Kidney (tissue), 14 donors: ENCODE measurements around the gene ULK3. TPM values are rescaled to one million over a fixed set of nuclear protein-coding genes. Genes with fewer than 3 reads are reported as not detected.

Experiments used
- DNase-seq, 5 donors: peaks; one replicate each; pipeline ENCODE4 v3.0.0-alpha.2; 2013 to 2020
- FAIRE-seq: peaks from 2 replicates; lab custom pipeline; 2012; peaks lifted over from hg19 to GRCh38; lab: Jason Lieb, UNC
- H3K27ac ChIP-seq, 2 donors: one replicate each; pipeline ENCODE4 v1.7.0; 2013; ENCODE audit warnings: low read depth in 2 of 2, low read length in 2 of 2, inconsistent platforms in 1 of 2
- H3K27me3 ChIP-seq: one replicate; pipeline ENCODE4 v1.7.1; 2013; ENCODE audit warnings: low read length, inconsistent platforms; ENCODE audit not compliant: control insufficient read depth, insufficient read depth
- H3K36me3 ChIP-seq, 3 donors: one replicate each; pipeline versions ENCODE4 v1.7.0 to v1.7.1; 2013; ENCODE audit warnings: low read length in 3 of 3, control low read depth in 1 of 3, inconsistent platforms in 1 of 3; ENCODE audit not compliant: insufficient read depth in 3 of 3, control insufficient read depth in 2 of 3
- H3K4me1 ChIP-seq, 3 donors: one replicate each; pipeline versions ENCODE4 v1.7.0 to v1.7.1; 2013; ENCODE audit warnings: low read length in 3 of 3, inconsistent platforms in 1 of 3, low read depth in 1 of 3; ENCODE audit not compliant: control insufficient read depth in 2 of 3, insufficient read depth in 2 of 3
- H3K4me3 ChIP-seq, 3 donors: one replicate each; pipeline versions ENCODE4 v1.7.0 to v1.8.1; 2013; ENCODE audit warnings: low read length in 3 of 3, control low read depth in 1 of 3, inconsistent platforms in 1 of 3
- H3K9ac ChIP-seq, 3 donors: one replicate each; pipeline versions ENCODE4 v1.7.0 to v1.7.1; 2013; ENCODE audit warnings: low read length in 3 of 3, control low read depth in 1 of 3, inconsistent platforms in 1 of 3
- H3K9me3 ChIP-seq, 3 donors: one replicate each; pipeline versions ENCODE4 v1.7.0 to v1.7.1; 2013; ENCODE audit warnings: low read length in 3 of 3, control low read depth in 1 of 3, inconsistent platforms in 1 of 3; ENCODE audit not compliant: control insufficient read depth in 2 of 3, insufficient read depth in 1 of 3
- CTCF ChIP-seq: IDR thresholded peaks from 3 replicates; pipeline ENCODE4 v1.5.1; 2012; ENCODE audit warnings: mild to moderate bottlenecking, moderate library complexity, borderline replicate concordance; ENCODE audit not compliant: insufficient read depth; ENCODE audit errors: extremely low read depth
- intact Hi-C: fragments of 100-400 bp; cut with DNase I; formaldehyde crosslinking; loops from one replicate; pipeline ENCODE4 v1.11.1; 2022
- polyA plus RNA-seq: library from polyadenylated mRNA; stranded (reverse); fragments of 350-450 nt; fragmentation: Illumina TruSeq; extraction: RNeasy Lipid Tissue Mini Kit (QIAGEN cat#74804); gene quantifications from one replicate; pipeline ENCODE4 v1.2.3, GENCODE V29; 2014; ENCODE audit warnings: low read depth, low replicate concordance; ENCODE audit not compliant: insufficient read depth
- total RNA-seq: library from RNA; stranded (reverse); fragmentation: NEBNext Ultra II Directional; extraction: Animal tissue kit (Norgen Biotek cat#: 25700); gene quantifications from one replicate; pipeline ENCODE4 v1.2.1, GENCODE V29; 2021
- donor health status: control.
- donor health status: control.
- donor health status: control.
- donor health status: control.
- donor health status: control.
- donor health status: DM: yes; HTN: yes; CAD: no.
- donor health status: Normal renal cell carcinoma (clear cell type).

The ULK3 gene
- total and polyA plus RNA-seq, 2 donors from 2014 or later, result 34.5 to 36.1 TPM

GRCh38 chr15:74815121-74815934, 27.6 kb downstream of the ULK3 start:
- Histone ChIP-seq H3K9ac (no peak overlapping the region), H3K27ac (no peak overlapping the region), H3K36me3 (no peaks in the 10 kb centered on the region), H3K4me3 (no peak overlapping the region), H3K9me3 (no peaks in the 10 kb centered on the region), H3K27me3 (no peaks in the 10 kb centered on the region), H3K4me1 (no peaks in the 10 kb centered on the region)
- TF ChIP-seq CTCF, result no peak
- intact Hi-C loops, result no loop called here
- DNase-seq, result no peak
- FAIRE-seq, result no peak

- DNase-seq (no peak), FAIRE-seq (no peak)
- Histone ChIP-seq H3K27me3 (no peaks in the 10 kb centered on the region), H3K9ac (no peak within 1 kb of the TSS), H3K4me3 (no peak within 1 kb of the TSS), H3K36me3 (no peaks in the 10 kb centered on the region), H3K9me3 (no peaks in the 10 kb centered on the region), H3K27ac (no peak within 1 kb of the TSS), H3K4me1 (no peaks in the 10 kb centered on the region)
- TF ChIP-seq CTCF, result no peak
- intact Hi-C loops, result no loop called here
Measured at GRCh38 chr15:74812533-74812932, 30.4 kb downstream of the ULK3 start, which contains the start of gene LMAN1L. LMAN1L (plus strand) TSS chr15:74812835; CDS start chr15:74812855, 20 bp downstream.

- Histone ChIP-seq H3K4me1 (no peaks in the 10 kb centered on the region), H3K27me3 (no peaks in the 10 kb centered on the region), H3K9me3 (no peaks in the 10 kb centered on the region), H3K27ac (no peak overlapping the region), H3K9ac (no peak overlapping the region), H3K36me3 (no peaks in the 10 kb centered on the region), H3K4me3 (no peak overlapping the region)
- DNase-seq (no peak), FAIRE-seq (no peak)
- intact Hi-C loops, result no loop called here
- TF ChIP-seq CTCF, result no peak
Measured at GRCh38 chr15:74809956-74810355, 33.0 kb downstream of the ULK3 start.

- Histone ChIP-seq H3K4me3 (no peak overlapping the region), H3K36me3 (no peaks in the 10 kb centered on the region), H3K9ac (no peak overlapping the region), H3K27ac (no peak overlapping the region), H3K27me3 (no peaks in the 10 kb centered on the region), H3K9me3 (no peaks in the 10 kb centered on the region), H3K4me1 (no peaks in the 10 kb centered on the region)
- no peak for DNase-seq
- FAIRE-seq, result no peak
- intact Hi-C loops, result no loop called here
- no peak for TF ChIP-seq CTCF
Measured at GRCh38 chr15:74809242-74809641, 33.7 kb downstream of the ULK3 start.
